Calu3 (cell line): ENCODE results near the gene CHAC1. TPM values are rescaled to one million over a fixed set of nuclear protein-coding genes. Genes with fewer than 3 reads are reported as not detected.
A peak's percentile ranks its signal among the peaks of the same experiment; 100 is the strongest.

ENCODE experiments used
- Bru-seq: library from RNA; stranded (reverse); fragments of 400-500 nt; gene quantifications from one replicate; lab custom pipeline; 2021; lab: Mats Ljungman, UMichigan
- BruChase-seq, 2 experiments: library from RNA; stranded (reverse); fragments of 400-500 nt; gene quantifications; one replicate each; lab custom pipeline; 2021; lab: Mats Ljungman, UMichigan
- BruUV-seq: library from RNA; stranded (reverse); fragments of 400-500 nt; replicated peaks from 2 replicates; lab custom pipeline; 2021; lab: Mats Ljungman, UMichigan
- CTCF ChIA-PET: fragments of 300-600 bp; sonication (Branson Sonifier 250); formaldehyde crosslinking; loops from one replicate; lab custom pipeline; 2022; ENCODE audit warnings: antibody characterized with exemption; lab: Charles Lee
- DNase-seq: peaks from one replicate; pipeline ENCODE4 v3.0.0; 2022
- H3K27ac Mint-ChIP-seq: one replicate; pipeline ENCODE4 v1.8.0; 2022; ENCODE audit warnings: mixed read lengths; ENCODE audit not compliant: unreplicated experiment
- H3K27me3 Mint-ChIP-seq: one replicate; pipeline ENCODE4 v1.8.0; 2022; ENCODE audit warnings: mixed read lengths; ENCODE audit not compliant: unreplicated experiment
- H3K36me3 Mint-ChIP-seq: one replicate; pipeline ENCODE4 v1.8.0; 2022; ENCODE audit warnings: mild to moderate bottlenecking, moderate library complexity, mixed read lengths; ENCODE audit not compliant: insufficient read depth, unreplicated experiment
- H3K4me1 Mint-ChIP-seq: one replicate; pipeline ENCODE4 v1.8.0; 2022; ENCODE audit warnings: mild to moderate bottlenecking, low read depth, mixed read lengths; ENCODE audit not compliant: unreplicated experiment
- H3K4me3 Mint-ChIP-seq: one replicate; pipeline ENCODE4 v1.8.0; 2022; ENCODE audit warnings: mild to moderate bottlenecking, low read depth, moderate library complexity, mixed read lengths; ENCODE audit not compliant: unreplicated experiment
- H3K9me3 Mint-ChIP-seq: one replicate; pipeline ENCODE4 v1.8.0; 2022; ENCODE audit warnings: low read depth, mixed read lengths; ENCODE audit not compliant: unreplicated experiment
- intact Hi-C: fragments of 100-400 bp; cut with micrococcal nuclease; formaldehyde crosslinking; loops from one replicate; pipeline ENCODE4 v1.10.0; 2022; ENCODE audit not compliant: unreplicated experiment
- long read RNA-seq: library from polyadenylated mRNA; stranded (forward); transcript quantifications from one replicate; pipeline ENCODE4 v2.0.0, GENCODE V29; 2022
- total RNA-seq: library from RNA; stranded (reverse); gene quantifications from 2 replicates; pipeline ENCODE4 v1.2.3, GENCODE V29; 2022
- TF ChIP-seq, protein P1 (sequence below): fragments of 200-600 bp; IDR thresholded peaks from one replicate; pipeline ENCODE4 v1.8.0; 2022; ENCODE audit warnings: antibody characterized with exemption; ENCODE audit not compliant: unreplicated experiment

The CHAC1 gene, protein sequence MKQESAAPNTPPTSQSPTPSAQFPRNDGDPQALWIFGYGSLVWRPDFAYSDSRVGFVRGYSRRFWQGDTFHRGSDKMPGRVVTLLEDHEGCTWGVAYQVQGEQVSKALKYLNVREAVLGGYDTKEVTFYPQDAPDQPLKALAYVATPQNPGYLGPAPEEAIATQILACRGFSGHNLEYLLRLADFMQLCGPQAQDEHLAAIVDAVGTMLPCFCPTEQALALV
- total RNA-seq, result 5.0 and 5.2 TPM in 2 replicates
- Bru-seq, nascent RNA, result percentile 52 among the genes with signal in this experiment
- BruChase-seq, experiment 1, labeled RNA remaining after a 6-hour chase, result percentile 62 among the genes with signal in this experiment
- percentile 42 among the genes with signal in this experiment for BruChase-seq, experiment 2, labeled RNA remaining after a 2-hour chase
- long read RNA-seq, partial matches to known transcripts, result 0 of 12 reads
- long read RNA-seq, other reads (novel, unspliced or antisense), result 9 of 12 reads

DNA sequence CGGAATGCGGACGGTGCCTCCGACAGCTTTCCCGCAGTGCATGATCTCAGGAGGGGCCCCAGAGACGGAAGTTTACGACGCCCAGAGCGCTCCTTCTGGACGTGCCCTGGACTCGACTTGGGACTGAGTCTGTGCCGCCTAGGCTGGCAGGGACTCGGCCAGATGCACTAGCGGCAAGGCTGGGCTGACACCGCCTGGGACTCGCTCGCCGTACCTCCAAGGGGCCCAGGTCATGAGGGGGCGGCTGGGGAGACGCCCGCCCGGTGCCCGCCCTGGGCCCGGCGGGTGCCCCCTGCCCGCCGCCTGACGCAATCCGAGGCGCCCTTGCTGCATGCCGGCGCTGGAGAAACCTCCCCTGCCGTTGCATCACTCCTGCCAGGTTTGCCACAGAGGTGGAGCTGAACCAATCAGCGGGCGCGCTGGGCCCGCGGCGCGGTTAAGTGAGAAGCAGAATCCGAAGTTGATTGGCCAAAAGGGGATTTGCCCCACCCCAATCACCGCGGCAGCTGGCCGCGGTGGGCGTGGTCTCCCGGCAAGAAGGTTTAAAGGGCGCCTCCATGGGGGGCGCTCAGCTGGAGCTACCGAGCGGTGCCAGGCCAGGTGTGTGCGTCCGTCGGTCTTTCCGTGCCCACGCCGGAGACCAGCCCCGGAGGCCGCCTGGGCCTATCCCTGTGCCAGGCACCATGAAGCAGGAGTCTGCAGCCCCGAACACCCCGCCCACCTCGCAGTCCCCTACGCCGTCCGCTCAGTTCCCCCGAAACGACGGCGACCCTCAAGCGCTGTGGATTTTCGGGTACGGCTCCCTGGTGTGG is at the start of gene CHAC1:
Gene CHAC1, plus strand, starts transcription at position 571 of the 812 bp plus-strand sequence. Its CDS starts 113 bp downstream, at position 684.
- intact Hi-C loops, result no loop called here
- CTCF ChIA-PET, result interaction anchor here (0.5 to 1.4 kb wide), 4 partner anchors 12 to 476 kb away, joined by 3 to 8 read pairs (median 4); no protein-coding TSS in a partner anchor
- H3K9me3 Mint-ChIP-seq, result no peaks in the 10 kb centered on the region
- DNase-seq, result peak; percentile 91
- H3K36me3 Mint-ChIP-seq, result peaks cover 27% of the 10 kb centered on the region
- peaks cover 7% of the 10 kb centered on the region for H3K4me1 Mint-ChIP-seq
- H3K27me3 Mint-ChIP-seq, result no peaks in the 10 kb centered on the region
- TF ChIP-seq, protein P1, sequence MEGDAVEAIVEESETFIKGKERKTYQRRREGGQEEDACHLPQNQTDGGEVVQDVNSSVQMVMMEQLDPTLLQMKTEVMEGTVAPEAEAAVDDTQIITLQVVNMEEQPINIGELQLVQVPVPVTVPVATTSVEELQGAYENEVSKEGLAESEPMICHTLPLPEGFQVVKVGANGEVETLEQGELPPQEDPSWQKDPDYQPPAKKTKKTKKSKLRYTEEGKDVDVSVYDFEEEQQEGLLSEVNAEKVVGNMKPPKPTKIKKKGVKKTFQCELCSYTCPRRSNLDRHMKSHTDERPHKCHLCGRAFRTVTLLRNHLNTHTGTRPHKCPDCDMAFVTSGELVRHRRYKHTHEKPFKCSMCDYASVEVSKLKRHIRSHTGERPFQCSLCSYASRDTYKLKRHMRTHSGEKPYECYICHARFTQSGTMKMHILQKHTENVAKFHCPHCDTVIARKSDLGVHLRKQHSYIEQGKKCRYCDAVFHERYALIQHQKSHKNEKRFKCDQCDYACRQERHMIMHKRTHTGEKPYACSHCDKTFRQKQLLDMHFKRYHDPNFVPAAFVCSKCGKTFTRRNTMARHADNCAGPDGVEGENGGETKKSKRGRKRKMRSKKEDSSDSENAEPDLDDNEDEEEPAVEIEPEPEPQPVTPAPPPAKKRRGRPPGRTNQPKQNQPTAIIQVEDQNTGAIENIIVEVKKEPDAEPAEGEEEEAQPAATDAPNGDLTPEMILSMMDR, result no peak
- peak within 1 kb of the TSS; percentile 91 for H3K27ac Mint-ChIP-seq
- peak within 1 kb of the TSS; percentile 76 for H3K4me3 Mint-ChIP-seq
- BruUV-seq, result no TSS peak

DNA sequence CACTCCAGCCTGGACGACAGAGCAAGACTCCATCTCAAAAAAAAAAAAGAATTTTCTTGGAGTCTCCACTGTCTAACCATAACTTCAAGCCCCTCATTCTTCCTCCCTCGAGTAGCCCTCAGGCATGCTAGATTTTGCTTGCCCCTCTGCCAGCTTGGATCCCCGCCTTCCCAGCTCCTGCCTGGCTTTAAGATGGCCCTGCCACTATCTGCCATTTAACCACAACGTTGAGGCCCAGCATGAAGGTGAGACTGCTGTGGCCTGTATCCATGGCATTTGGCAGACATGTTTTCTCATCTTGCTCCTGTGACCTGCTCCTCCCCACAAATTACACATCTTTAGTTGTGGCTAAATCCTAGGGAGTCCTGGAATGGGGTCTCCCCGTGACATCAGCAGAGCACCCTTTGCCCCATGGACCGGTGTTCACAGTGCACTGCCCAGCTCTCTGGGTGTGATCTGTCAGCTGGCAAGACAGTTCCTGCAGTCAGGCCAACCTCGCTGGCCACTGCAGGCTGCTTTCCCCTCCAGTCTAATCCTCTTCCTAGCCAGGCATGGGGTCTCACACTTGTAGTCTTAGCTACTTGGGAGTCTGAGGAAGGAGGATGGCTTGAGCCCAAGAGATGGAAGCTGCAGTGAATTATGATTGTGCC is 48.6 kb upstream of the CHAC1 start:
- no peak overlapping the region for H3K4me3 Mint-ChIP-seq
- H3K9me3 Mint-ChIP-seq, result no peaks in the 10 kb centered on the region
- peaks cover 27% of the 10 kb centered on the region for H3K36me3 Mint-ChIP-seq
- CTCF ChIA-PET, result interaction anchor here (1.4 to 1.5 kb wide), 2 partner anchors 25 to 114 kb away, joined by 4 read pairs; no protein-coding TSS in a partner anchor
- no peaks in the 10 kb centered on the region for H3K4me1 Mint-ChIP-seq
- intact Hi-C loops, result loop anchor here (1.0 to 10.0 kb wide), 3 partner anchors 60 to 280 kb away; no protein-coding TSS in a partner anchor
- DNase-seq, result no peak
- no peaks in the 10 kb centered on the region for H3K27me3 Mint-ChIP-seq
- H3K27ac Mint-ChIP-seq, result no peak overlapping the region
- BruUV-seq, result no TSS peak
- TF ChIP-seq, protein P1, result no peak

DNA sequence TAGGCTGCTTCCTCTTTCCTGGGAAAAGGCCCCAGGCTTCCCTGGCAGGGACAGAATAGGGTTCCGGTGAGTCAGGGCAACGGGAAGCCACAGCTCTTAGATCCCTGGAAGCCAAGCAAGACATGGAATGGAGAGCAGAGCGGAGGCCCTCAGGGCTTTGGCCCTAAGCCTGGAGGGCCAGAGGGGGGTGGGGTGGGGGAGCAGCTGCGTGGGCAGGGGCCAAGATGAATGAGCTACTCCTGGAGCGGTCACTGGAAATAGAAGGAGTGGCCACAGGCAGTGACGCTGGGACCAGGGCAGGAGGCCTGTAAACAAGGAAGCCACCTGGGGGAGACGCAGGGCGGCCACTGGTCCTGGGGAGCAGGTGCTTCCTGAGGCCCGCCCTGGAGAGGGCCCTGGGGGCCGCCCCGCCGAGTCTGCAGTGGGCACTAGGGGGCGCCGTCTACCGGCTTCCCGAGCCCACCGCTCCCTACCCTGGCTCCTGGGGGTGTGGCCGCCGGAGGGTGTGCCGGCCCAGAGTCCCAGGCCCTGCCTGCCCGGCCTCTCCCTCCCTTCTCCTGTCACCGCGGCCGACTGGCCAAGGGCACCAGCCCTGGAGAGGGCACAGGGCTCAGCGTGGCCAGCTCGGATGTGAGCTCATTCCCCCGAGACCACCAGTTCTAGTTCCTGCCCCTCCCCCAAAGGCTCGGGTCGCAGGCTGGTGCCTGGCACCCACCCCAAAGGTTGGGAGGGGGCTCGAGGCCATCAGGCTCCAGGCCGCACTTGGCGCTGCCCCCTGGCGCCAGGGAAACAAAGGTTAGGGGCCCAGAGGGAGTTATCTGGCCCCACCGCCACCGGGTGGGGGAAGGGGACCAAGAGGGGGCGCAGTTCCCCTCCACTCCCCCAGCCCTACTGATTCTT is 46.9 kb upstream of the CHAC1 start:
- intact Hi-C loops, result loop anchor here (10.0 kb wide), 1 partner anchor 58 kb away; no protein-coding TSS in a partner anchor
- no TSS peak for BruUV-seq
- H3K4me3 Mint-ChIP-seq, result no peak overlapping the region
- H3K27me3 Mint-ChIP-seq, result no peaks in the 10 kb centered on the region
- H3K4me1 Mint-ChIP-seq, result no peaks in the 10 kb centered on the region
- H3K36me3 Mint-ChIP-seq, result peaks cover 27% of the 10 kb centered on the region
- CTCF ChIA-PET, result interaction anchor here (0.6 to 0.9 kb wide), 5 partner anchors 9 to 417 kb away, joined by 3 to 5 read pairs (median 4); no protein-coding TSS in a partner anchor
- DNase-seq, result peak; percentile 88
- peak overlapping the region; percentile 20 for H3K27ac Mint-ChIP-seq
- TF ChIP-seq, protein P1, result peak; percentile 54
- H3K9me3 Mint-ChIP-seq, result no peaks in the 10 kb centered on the region
